CD4-positive, alpha-beta T cell (primary cell): Measurements from ENCODE around the gene TIAM1. TPM values are rescaled to one million over a fixed set of nuclear protein-coding genes. Genes with fewer than 3 reads are reported as not detected.
A peak's percentile ranks its signal among the peaks of the same experiment; 100 is the strongest.

Experiments
- ATAC-seq: fragments of 200-7000 bp; cut with Tn5 transposase; one replicate; pipeline ENCODE4 v1.10.0; 2022; ENCODE audit warnings: mild to moderate bottlenecking; ENCODE audit not compliant: poor library complexity
- CTCF ChIA-PET: fragments of 350-600 bp; sonication (Branson Sonifier 250); formaldehyde crosslinking; loops from one replicate; lab custom pipeline; 2021; ENCODE audit warnings: antibody characterized with exemption, inconsistent platforms; lab: Charles Lee
- POLR2A ChIA-PET: fragments of 350-600 bp; sonication (Branson Sonifier 250); formaldehyde crosslinking; loops from one replicate; lab custom pipeline; 2021; ENCODE audit warnings: antibody characterized with exemption, inconsistent platforms; lab: Charles Lee
- DNase-seq, 14 experiments: peaks; one replicate each; pipeline ENCODE4 v3.0.0-alpha.2; 2013 to 2020; ENCODE audit warnings: mixed read lengths in 2 of 14
- H3K27ac ChIP-seq, 2 donors: one replicate each; pipeline versions ENCODE4 v1.5.1 to v1.7.0; 2013; ENCODE audit warnings: low read length in 2 of 2, low read depth in 1 of 2, mild to moderate bottlenecking in 1 of 2
- H3K27me3 ChIP-seq, 2 experiments: 1 replicate in 1 of 2; 2 replicates in 1 of 2; pipeline versions ENCODE4 v1.6.1 to v1.7.0; 2013; ENCODE audit warnings: low read length in 2 of 2, control low read depth in 1 of 2, mild to moderate bottlenecking in 1 of 2, moderate library complexity in 1 of 2; ENCODE audit not compliant: insufficient read depth in 2 of 2, control insufficient read depth in 1 of 2
- H3K36me3 ChIP-seq: one replicate; pipeline ENCODE4 v1.6.1; 2013; ENCODE audit warnings: low read length, control low read depth; ENCODE audit not compliant: insufficient read depth
- H3K4me1 ChIP-seq: one replicate; pipeline ENCODE4 v1.6.1; 2013; ENCODE audit warnings: low read length, control low read depth; ENCODE audit not compliant: insufficient read depth
- H3K4me3 ChIP-seq: one replicate; pipeline ENCODE4 v1.5.1; 2013; ENCODE audit warnings: mild to moderate bottlenecking, low read length, moderate library complexity
- H3K9me3 ChIP-seq, 2 experiments: 1 replicate in 1 of 2; 2 replicates in 1 of 2; pipeline versions ENCODE4 v1.6.1 to v1.7.0; 2013; ENCODE audit warnings: low read length in 2 of 2, mild to moderate bottlenecking in 2 of 2, control low read depth in 1 of 2, moderate library complexity in 1 of 2; ENCODE audit not compliant: control insufficient read depth in 1 of 2, insufficient read depth in 1 of 2
- H3K27ac Mint-ChIP-seq: one replicate; pipeline ENCODE4 v1.8.0; 2020; ENCODE audit warnings: mixed read lengths
- H3K27me3 Mint-ChIP-seq: one replicate; pipeline ENCODE4 v1.8.0; 2021; ENCODE audit warnings: mixed read lengths
- H3K36me3 Mint-ChIP-seq: one replicate; pipeline ENCODE4 v1.8.0; 2021; ENCODE audit warnings: low read depth, mixed read lengths
- H3K4me1 Mint-ChIP-seq: one replicate; pipeline ENCODE4 v1.8.0; 2021; ENCODE audit warnings: low read depth, mixed read lengths
- H3K4me3 Mint-ChIP-seq: one replicate; pipeline ENCODE4 v1.8.0; 2020; ENCODE audit warnings: mild to moderate bottlenecking, mixed read lengths
- H3K9me3 Mint-ChIP-seq: one replicate; pipeline ENCODE4 v1.8.0; 2020; ENCODE audit warnings: mixed read lengths
- intact Hi-C, 2 experiments: fragments of 100-400 bp; cut with DNase I in 1 of 2; cut with micrococcal nuclease in 1 of 2; formaldehyde crosslinking; loops; one replicate each; pipeline versions ENCODE4 v1.15.1 to v1.9.0; 2023 to 2025; cut with DNase I, micrococcal nuclease
- total RNA-seq, 174 experiments: library from RNA in 2 of 174; stranded (reverse) in 2 of 174; gene quantifications; one replicate each; pipeline ENCODE4 v1.2.3 and lab custom pipeline; 2021 to 2026
- TF ChIP-seq, protein P1 (sequence below): fragments of 200-600 bp; IDR thresholded peaks from one replicate; pipeline ENCODE4 v1.8.0; 2022; ENCODE audit warnings: antibody characterized with exemption, mild to moderate bottlenecking

The TIAM1 gene
- total RNA-seq, 2 experiments from 2014 or later = 39.6 to 39.8 TPM

DNA sequence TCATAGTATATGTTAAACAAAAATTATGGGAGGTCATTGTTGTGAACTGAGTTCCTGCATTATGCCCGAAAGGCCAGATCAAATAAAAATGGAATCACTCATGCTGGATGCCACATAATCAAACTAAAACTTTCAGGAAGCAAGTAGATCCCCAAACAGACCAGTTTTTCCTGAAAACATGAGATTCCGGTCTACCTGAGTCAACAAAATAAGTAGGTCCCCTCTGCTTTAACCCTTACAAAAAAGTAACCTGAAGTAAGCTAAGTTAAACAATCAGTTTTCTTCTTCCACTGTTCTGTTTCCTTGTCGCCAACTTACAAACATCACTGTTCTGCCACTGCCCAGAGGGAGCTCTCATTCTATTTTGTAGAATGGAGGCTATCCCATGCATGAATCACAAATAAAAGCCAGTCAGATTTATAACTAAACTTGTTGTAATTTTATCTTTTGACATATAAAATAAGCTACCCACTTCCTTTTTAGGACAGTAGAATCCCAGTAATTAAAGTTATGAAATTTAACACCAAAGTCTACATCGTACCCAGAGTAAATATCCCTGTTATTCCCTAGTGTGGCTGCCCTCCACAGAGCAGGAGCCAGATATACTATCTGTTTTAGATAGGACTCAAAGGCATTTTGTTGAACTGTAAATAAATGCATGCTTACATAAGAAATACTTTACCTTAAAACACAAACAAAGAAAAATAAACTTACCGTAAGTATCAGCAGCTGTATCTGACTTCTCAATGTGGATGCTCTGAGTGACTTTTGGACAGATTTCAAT, 149.4 kb downstream of the TIAM1 start:
- ATAC-seq = no peak
- CTCF ChIA-PET = interaction anchor here (1.1 to 2.8 kb wide), 5 partner anchors 9 to 386 kb away, joined by 3 to 9 read pairs (median 4); no protein-coding TSS in a partner anchor
- no peaks in the 10 kb centered on the region for H3K9me3 ChIP-seq
- DNase-seq = no peak
- H3K4me3 Mint-ChIP-seq = peak overlapping the region; percentile 17
- H3K9me3 Mint-ChIP-seq = no peaks in the 10 kb centered on the region
- POLR2A ChIA-PET = interaction anchor here (1.3 to 2.7 kb wide), 4 partner anchors 9 to 364 kb away, joined by 6 to 14 read pairs (median 8); no protein-coding TSS in a partner anchor
- no peaks in the 10 kb centered on the region for H3K36me3 Mint-ChIP-seq
- peaks cover 73% of the 10 kb centered on the region for H3K4me1 Mint-ChIP-seq
- TF ChIP-seq, protein P1, sequence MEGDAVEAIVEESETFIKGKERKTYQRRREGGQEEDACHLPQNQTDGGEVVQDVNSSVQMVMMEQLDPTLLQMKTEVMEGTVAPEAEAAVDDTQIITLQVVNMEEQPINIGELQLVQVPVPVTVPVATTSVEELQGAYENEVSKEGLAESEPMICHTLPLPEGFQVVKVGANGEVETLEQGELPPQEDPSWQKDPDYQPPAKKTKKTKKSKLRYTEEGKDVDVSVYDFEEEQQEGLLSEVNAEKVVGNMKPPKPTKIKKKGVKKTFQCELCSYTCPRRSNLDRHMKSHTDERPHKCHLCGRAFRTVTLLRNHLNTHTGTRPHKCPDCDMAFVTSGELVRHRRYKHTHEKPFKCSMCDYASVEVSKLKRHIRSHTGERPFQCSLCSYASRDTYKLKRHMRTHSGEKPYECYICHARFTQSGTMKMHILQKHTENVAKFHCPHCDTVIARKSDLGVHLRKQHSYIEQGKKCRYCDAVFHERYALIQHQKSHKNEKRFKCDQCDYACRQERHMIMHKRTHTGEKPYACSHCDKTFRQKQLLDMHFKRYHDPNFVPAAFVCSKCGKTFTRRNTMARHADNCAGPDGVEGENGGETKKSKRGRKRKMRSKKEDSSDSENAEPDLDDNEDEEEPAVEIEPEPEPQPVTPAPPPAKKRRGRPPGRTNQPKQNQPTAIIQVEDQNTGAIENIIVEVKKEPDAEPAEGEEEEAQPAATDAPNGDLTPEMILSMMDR = no peak
- no peak overlapping the region for H3K4me3 ChIP-seq
- no peaks in the 10 kb centered on the region for H3K36me3 ChIP-seq
- no peak overlapping the region for H3K27ac ChIP-seq
- H3K27me3 Mint-ChIP-seq = no peaks in the 10 kb centered on the region
- H3K27me3 ChIP-seq = no peaks in the 10 kb centered on the region
- H3K4me1 ChIP-seq = peaks cover 33% of the 10 kb centered on the region
- intact Hi-C loops = no loop called here
- H3K27ac Mint-ChIP-seq = peak overlapping the region; percentile 73

DNA sequence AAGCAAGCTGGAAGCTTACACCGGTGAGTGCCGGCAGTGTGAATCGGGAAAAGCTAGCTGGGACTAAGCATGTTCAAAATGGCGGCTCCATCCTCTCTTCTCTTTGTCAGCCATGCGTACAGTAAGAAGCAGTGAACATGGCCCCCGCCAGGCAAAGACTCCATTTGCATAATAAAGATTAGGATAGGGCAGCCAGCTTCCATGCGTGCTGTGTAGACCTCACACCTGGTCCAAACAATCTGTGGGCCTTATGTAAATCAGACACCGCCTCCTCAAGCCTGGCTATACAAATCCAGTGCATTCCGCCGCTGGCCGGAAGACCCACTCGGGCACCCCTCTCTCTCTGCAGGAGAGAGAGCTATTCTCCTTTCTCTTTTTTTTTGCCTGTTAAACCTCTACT, 150.3 kb downstream of the TIAM1 start:
- Mint-ChIP-seq H3K4me1 (peaks cover 74% of the 10 kb centered on the region), H3K27ac (peak overlapping the region; percentile 17), H3K9me3 (no peaks in the 10 kb centered on the region), H3K27me3 (no peaks in the 10 kb centered on the region), H3K36me3 (no peaks in the 10 kb centered on the region), H3K4me3 (no peak overlapping the region)
- Histone ChIP-seq H3K27ac (no peak overlapping the region), H3K9me3 (no peaks in the 10 kb centered on the region), H3K36me3 (no peaks in the 10 kb centered on the region), H3K4me3 (no peak overlapping the region), H3K27me3 (no peaks in the 10 kb centered on the region), H3K4me1 (peaks cover 41% of the 10 kb centered on the region)
- TF ChIP-seq, protein P1 = no peak
- ATAC-seq (no peak), DNase-seq (no peak)
- intact Hi-C loops = no loop called here
- POLR2A ChIA-PET = interaction anchor here (2.7 kb wide), 1 partner anchor 12 kb away, joined by 14 read pairs; no protein-coding TSS in a partner anchor
- CTCF ChIA-PET = interaction anchor here (2.8 kb wide), 1 partner anchor 12 kb away, joined by 9 read pairs; no protein-coding TSS in a partner anchor

DNA sequence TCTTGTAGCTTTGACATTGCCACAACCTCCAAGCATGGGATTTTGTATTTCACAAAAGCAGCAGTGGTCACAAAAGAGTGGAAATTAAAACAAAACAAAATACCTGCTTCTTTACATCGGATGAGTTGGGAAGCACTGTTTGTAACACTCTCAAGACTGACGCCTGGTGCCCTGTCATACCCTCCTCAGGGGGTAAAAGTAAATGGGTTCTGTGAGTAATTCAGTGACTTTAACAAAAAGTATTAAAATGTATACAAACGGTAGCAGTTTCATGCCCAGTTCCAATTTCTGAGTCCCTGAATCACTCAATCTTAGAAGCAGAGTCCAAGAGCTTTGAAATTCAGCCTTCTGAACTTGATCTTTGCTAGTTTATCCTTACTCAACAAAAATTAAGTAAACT, 152.5 kb downstream of the TIAM1 start:
- ATAC-seq (no peak), DNase-seq (no peak)
- Histone ChIP-seq H3K4me1 (peaks cover 57% of the 10 kb centered on the region), H3K27me3 (no peaks in the 10 kb centered on the region), H3K27ac (peak overlapping the region in 1 of 2 donors; percentile 12), H3K4me3 (no peak overlapping the region), H3K9me3 (no peaks in the 10 kb centered on the region), H3K36me3 (no peaks in the 10 kb centered on the region)
- no peak overlapping the region for H3K4me3 Mint-ChIP-seq
- H3K9me3 Mint-ChIP-seq = no peaks in the 10 kb centered on the region
- peak overlapping the region; percentile 97 for H3K27ac Mint-ChIP-seq
- ChIA-PET POLR2A (interaction anchor here (1.0 to 1.5 kb wide), 2 partner anchors 10 to 59 kb away, joined by 3 to 10 read pairs; no protein-coding TSS in a partner anchor), CTCF (interaction anchor here (3.4 kb wide), 1 partner anchor 10 kb away, joined by 15 read pairs; no protein-coding TSS in a partner anchor)
- intact Hi-C loops = no loop called here
- H3K36me3 Mint-ChIP-seq = peaks cover 5% of the 10 kb centered on the region
- no peaks in the 10 kb centered on the region for H3K27me3 Mint-ChIP-seq
- TF ChIP-seq, protein P1 = no peak
- peaks cover 79% of the 10 kb centered on the region for H3K4me1 Mint-ChIP-seq
